ENCODE data around the gene EML5. TPM values are rescaled to one million over a fixed set of nuclear protein-coding genes. Genes with fewer than 3 reads are reported as not detected.

EML5 gene
- polyA plus RNA-seq, 1 experiment, result 3.6 TPM

- Histone ChIP-seq H3K9me3 (ENCODE audit: control insufficient read depth, insufficient read depth, low read length) (no peaks in the 10 kb centered on the region), H3K27ac (ENCODE audit: low read depth, low read length) (no peak overlapping the region), H3K4me3 (ENCODE audit: low read depth, low read length) (no peak overlapping the region), H3K27me3 (ENCODE audit: control insufficient read depth, insufficient read depth, low read length) (no peaks in the 10 kb centered on the region)
- CTCF ChIA-PET, result no interaction called here
- POLR2A ChIA-PET, result no interaction called here
- TF ChIP-seq CTCF (IDR thresholded peaks at IDR 0.05; ENCODE audit: low read depth, low read length), result no peak
- DNase-seq (ENCODE audit: low read depth, low spot score), result no peak
Measured at GRCh38 chr14:88706425-88706824, 86.3 kb downstream of the EML5 start.

DNA sequence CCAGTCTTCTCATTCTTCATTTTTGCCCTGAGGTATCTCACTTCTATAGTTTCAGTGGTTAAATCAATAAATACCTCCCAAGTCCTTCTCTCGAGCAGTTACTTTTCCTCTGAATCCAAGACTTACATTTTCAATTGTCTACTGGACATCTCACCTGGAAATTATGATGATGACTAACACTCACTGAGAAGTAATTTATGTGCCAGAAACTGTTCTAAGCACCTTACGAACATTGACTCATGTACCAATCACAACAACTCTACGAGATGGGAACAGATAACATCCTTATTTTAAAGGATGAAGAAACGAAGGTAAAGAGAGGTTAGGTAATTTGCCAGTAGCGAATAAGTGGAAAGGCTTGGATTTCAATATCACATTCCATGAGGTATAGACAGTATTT lies 94.1 kb downstream of the EML5 start:
- CTCF ChIA-PET, result no interaction called here

GRCh38 chr14:88695870-88696269 lies 96.9 kb downstream of the EML5 start:
- no peak for DNase-seq (ENCODE audit: low read depth, low spot score)
- Histone ChIP-seq H3K27me3 (ENCODE audit: control insufficient read depth, insufficient read depth, low read length) (no peaks in the 10 kb centered on the region), H3K4me3 (ENCODE audit: low read depth, low read length) (no peak overlapping the region), H3K27ac (ENCODE audit: low read depth, low read length) (no peak overlapping the region), H3K9me3 (ENCODE audit: control insufficient read depth, insufficient read depth, low read length) (no peaks in the 10 kb centered on the region)
- ChIA-PET CTCF (no interaction called here), POLR2A (interaction anchor here (0.7 kb wide), 1 partner anchor 100 kb away, joined by 4 read pairs; no protein-coding TSS in a partner anchor)
- no peak for TF ChIP-seq CTCF (IDR thresholded peaks at IDR 0.05; ENCODE audit: low read depth, low read length)

More for the DNA sequence above, 94.1 kb downstream of the EML5 start:
- Histone ChIP-seq H3K9me3 (ENCODE audit: control insufficient read depth, insufficient read depth, low read length) (no peaks in the 10 kb centered on the region), H3K27ac (ENCODE audit: low read depth, low read length) (no peak overlapping the region), H3K27me3 (ENCODE audit: control insufficient read depth, insufficient read depth, low read length) (no peaks in the 10 kb centered on the region), H3K4me3 (ENCODE audit: low read depth, low read length) (no peak overlapping the region)
- DNase-seq (ENCODE audit: low read depth, low spot score), result no peak
- no peak for TF ChIP-seq CTCF (IDR thresholded peaks at IDR 0.05; ENCODE audit: low read depth, low read length)
- POLR2A ChIA-PET, result no interaction called here

DNA sequence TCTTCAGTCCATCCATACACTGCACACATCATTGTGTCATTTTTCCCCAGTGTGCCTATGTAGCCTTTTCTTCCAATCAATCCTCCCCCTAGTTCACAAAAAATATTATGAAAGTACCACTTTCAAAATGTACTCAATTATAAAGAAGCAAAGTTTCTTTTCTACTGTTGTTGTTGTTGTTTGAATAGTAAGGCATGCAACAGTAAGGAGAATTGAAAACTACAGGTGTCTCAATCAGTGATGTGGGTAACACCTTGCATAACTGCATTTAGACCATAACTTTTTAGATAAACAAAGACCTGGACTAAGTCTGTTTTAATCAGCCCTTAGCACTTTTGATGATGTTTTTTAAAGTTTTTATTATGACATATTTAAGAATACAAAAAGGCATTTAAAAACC lies 104.4 kb downstream of the EML5 start:
- ChIA-PET POLR2A (no interaction called here), CTCF (interaction anchor here (1.7 kb wide), 1 partner anchor 21 kb away, joined by 10 read pairs; no protein-coding TSS in a partner anchor)
- H3K9me3 ChIP-seq (ENCODE audit: control insufficient read depth, insufficient read depth, low read length), result no peaks in the 10 kb centered on the region
- no peak for DNase-seq (ENCODE audit: low read depth, low spot score)
- H3K27me3 ChIP-seq (ENCODE audit: control insufficient read depth, insufficient read depth, low read length), result no peaks in the 10 kb centered on the region
- TF ChIP-seq CTCF (IDR thresholded peaks at IDR 0.05; ENCODE audit: low read depth, low read length), result no peak
- no peak overlapping the region for H3K4me3 ChIP-seq (ENCODE audit: low read depth, low read length)
- no peak overlapping the region for H3K27ac ChIP-seq (ENCODE audit: low read depth, low read length)

DNA sequence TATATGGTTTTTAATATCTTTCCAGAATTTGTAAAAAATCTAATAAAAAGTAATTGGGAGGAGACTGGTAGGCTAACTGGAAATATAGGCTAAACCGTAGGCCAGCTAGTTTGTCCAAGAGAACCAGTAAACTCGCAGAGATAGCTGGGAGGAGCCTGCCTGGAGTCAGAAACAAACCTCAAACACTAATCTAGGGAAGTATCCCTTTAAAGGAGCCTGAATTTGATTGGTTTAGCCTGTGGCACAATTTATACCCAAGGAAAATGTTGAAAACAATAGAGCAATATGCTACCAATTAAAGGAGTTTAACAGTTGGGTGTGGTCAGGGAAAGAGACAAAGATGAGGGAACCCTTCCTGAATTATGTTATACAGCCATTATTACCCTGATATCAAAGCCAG lies 109.6 kb downstream of the EML5 start:
- Histone ChIP-seq H3K27ac (ENCODE audit: low read depth, low read length) (no peak overlapping the region), H3K9me3 (ENCODE audit: control insufficient read depth, insufficient read depth, low read length) (no peaks in the 10 kb centered on the region), H3K4me3 (ENCODE audit: low read depth, low read length) (no peak overlapping the region), H3K27me3 (ENCODE audit: control insufficient read depth, insufficient read depth, low read length) (no peaks in the 10 kb centered on the region)
- DNase-seq (ENCODE audit: low read depth, low spot score), result no peak
- no peak for TF ChIP-seq CTCF (IDR thresholded peaks at IDR 0.05; ENCODE audit: low read depth, low read length)
- ChIA-PET POLR2A (no interaction called here), CTCF (interaction anchor here (4.6 kb wide), 1 partner anchor 16 kb away, joined by 24 read pairs; no protein-coding TSS in a partner anchor)
